Suprapubic skin (tissue), 4 donors: ENCODE data around the gene USP6. TPM values are rescaled to one million over a fixed set of nuclear protein-coding genes. Genes with fewer than 3 reads are reported as not detected.

Experiments
- DNase-seq, 2 donors: peaks; one replicate each; pipeline ENCODE4 v3.0.0-alpha.2; 2019; ENCODE audit warnings: low spot score in 2 of 2
- H3K27ac ChIP-seq: fragments of 200-600 bp; sonication (generic); one replicate; pipeline ENCODE4 v1.5.1; 2019
- H3K27me3 ChIP-seq: fragments of 200-600 bp; sonication (generic); one replicate; pipeline ENCODE4 v1.5.1; 2019
- H3K36me3 ChIP-seq: fragments of 200-600 bp; sonication (generic); one replicate; pipeline ENCODE4 v1.5.1; 2019
- H3K4me1 ChIP-seq: fragments of 200-600 bp; sonication (generic); one replicate; pipeline ENCODE4 v1.5.1; 2019
- H3K4me3 ChIP-seq: fragments of 200-600 bp; sonication (generic); one replicate; pipeline ENCODE4 v1.5.1; 2019; ENCODE audit warnings: mild to moderate bottlenecking
- H3K9me3 ChIP-seq: fragments of 200-600 bp; sonication (generic); one replicate; pipeline ENCODE4 v1.5.1; 2019
- CTCF ChIP-seq, 2 donors: fragments of 200-600 bp in 1 of 2; fragments of 450-650 bp in 1 of 2; sonication (generic) in 1 of 2; IDR thresholded peaks; one replicate each; pipeline ENCODE4 v1.5.1; 2016 to 2019; ENCODE audit warnings: antibody characterized with exemption in 2 of 2, mild to moderate bottlenecking in 1 of 2, moderate library complexity in 1 of 2
- EP300 ChIP-seq: sonication (generic); formaldehyde crosslinking; IDR thresholded peaks from one replicate; pipeline ENCODE4 v1.6.1; 2017; ENCODE audit warnings: antibody characterized with exemption
- POLR2A ChIP-seq, 2 donors: fragments of 450-650 bp; IDR thresholded peaks; one replicate each; pipeline ENCODE4 v1.6.1; 2017; ENCODE audit warnings: antibody characterized with exemption in 2 of 2, mild to moderate bottlenecking in 2 of 2, moderate library complexity in 2 of 2
- POLR2AphosphoS5 ChIP-seq, 3 donors: sonication (generic); formaldehyde crosslinking; IDR thresholded peaks; one replicate each; pipeline ENCODE4 v1.6.1; 2017; ENCODE audit warnings: antibody characterized with exemption in 3 of 3
- WGBS: methylation state at CpG from one replicate; pipeline ENCODE4 v1.1.5; 2018; 5-methylcytosine and 5-hydroxymethylcytosine counted together
- total RNA-seq, 4 donors: library from RNA; depleted of rRNA; stranded (reverse); fragments of >200 nt; gene quantifications; one replicate each; pipeline ENCODE4 v1.1.0, GENCODE V29; 2016

The USP6 gene
- total RNA-seq, 4 donors from 2014 or later: 0.16 to 1.4 (median 0.89) TPM; not detected in 1

- H3K9me3 ChIP-seq: peaks cover 33% of the 10 kb centered on the region
- peak overlapping the region; percentile 55 for H3K4me3 ChIP-seq
- 10% methylated on average over 34 of the region's 63 CpGs for WGBS
- H3K27me3 ChIP-seq: no peaks in the 10 kb centered on the region
- H3K4me1 ChIP-seq: peaks cover 8% of the 10 kb centered on the region
- DNase-seq: peak in 1 of 2 donors; percentile 84
- no peak for TF ChIP-seq CTCF (IDR thresholded peaks at IDR 0.05)
- no peak for TF ChIP-seq POLR2AphosphoS5 (IDR thresholded peaks at IDR 0.05)
- TF ChIP-seq EP300: no peak
- no peak for TF ChIP-seq POLR2A (IDR thresholded peaks at IDR 0.05)
- H3K36me3 ChIP-seq: peaks cover 5% of the 10 kb centered on the region
- peak overlapping the region; percentile 2 for H3K27ac ChIP-seq
These were observed 18.6 kb upstream of the USP6 start for GRCh38 chr17:5097101-5097834.

GRCh38 chr17:5099271-5099670 lies 16.6 kb upstream of the USP6 start:
- H3K27me3 ChIP-seq: no peaks in the 10 kb centered on the region
- DNase-seq: peak in 1 of 2 donors; percentile 16
- H3K9me3 ChIP-seq: peaks cover 15% of the 10 kb centered on the region
- TF ChIP-seq EP300 (no peak), POLR2A (IDR thresholded peaks at IDR 0.05) (no peak), POLR2AphosphoS5 (IDR thresholded peaks at IDR 0.05) (no peak), CTCF (IDR thresholded peaks at IDR 0.05) (no peak)
- no peak overlapping the region for H3K4me3 ChIP-seq
- WGBS: 57% methylated on average over 5 of the region's 5 CpGs
- H3K27ac ChIP-seq: no peak overlapping the region
- no peaks in the 10 kb centered on the region for H3K36me3 ChIP-seq
- H3K4me1 ChIP-seq: peaks cover 8% of the 10 kb centered on the region

DNA sequence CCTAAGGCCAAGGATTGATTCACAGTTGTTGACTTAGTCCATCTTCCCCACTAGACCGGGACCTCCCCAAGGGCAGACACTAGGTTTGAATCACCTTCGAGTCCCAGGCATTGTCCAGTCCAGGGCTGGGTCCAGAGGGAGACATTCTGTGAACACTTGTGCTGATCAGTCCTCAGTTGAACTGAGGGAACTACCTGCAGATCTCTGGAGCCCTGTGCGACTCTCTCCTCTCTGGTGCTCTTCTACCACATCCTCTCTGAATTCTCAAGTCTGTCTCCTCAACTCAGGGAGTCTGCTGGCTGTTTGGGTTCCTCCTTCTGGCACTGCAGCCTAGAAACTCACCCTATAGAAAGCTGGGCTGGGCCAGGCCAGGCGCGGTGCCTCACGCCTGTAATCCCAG lies 15.0 kb upstream of the USP6 start:
- no peak for TF ChIP-seq POLR2A (IDR thresholded peaks at IDR 0.05)
- no peak for TF ChIP-seq EP300
- TF ChIP-seq POLR2AphosphoS5 (IDR thresholded peaks at IDR 0.05): no peak
- TF ChIP-seq CTCF (IDR thresholded peaks at IDR 0.05): no peak
- H3K4me3 ChIP-seq: no peak overlapping the region

DNA sequence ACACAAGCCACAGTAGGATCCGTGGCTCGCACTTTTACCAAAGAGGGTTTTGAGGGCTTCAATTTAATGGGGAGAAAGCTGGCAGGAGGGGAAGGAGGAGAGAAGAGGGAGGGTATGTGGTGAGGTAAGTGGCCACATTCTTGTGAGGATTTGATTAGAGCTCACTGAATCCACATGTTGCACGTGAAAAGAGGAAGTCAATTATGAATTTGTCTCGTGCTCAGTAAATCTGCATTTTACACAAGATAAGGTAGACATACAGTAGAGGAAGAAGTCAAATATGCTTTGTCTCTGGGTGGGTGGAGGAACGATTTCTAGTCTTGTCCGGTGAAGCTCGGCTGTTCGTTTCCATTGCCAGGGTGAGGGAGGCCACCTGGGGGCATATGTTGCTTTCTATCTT lies 5.0 kb upstream of the USP6 start:
- no peaks in the 10 kb centered on the region for H3K9me3 ChIP-seq
- peak in 1 of 2 donors; percentile 31 for DNase-seq
- H3K27me3 ChIP-seq: peaks cover 16% of the 10 kb centered on the region
- no peak for TF ChIP-seq CTCF (IDR thresholded peaks at IDR 0.05)
- TF ChIP-seq POLR2AphosphoS5 (IDR thresholded peaks at IDR 0.05): no peak
- no peak for TF ChIP-seq POLR2A (IDR thresholded peaks at IDR 0.05)
- no peak for TF ChIP-seq EP300
- peak overlapping the region; percentile 88 for H3K4me3 ChIP-seq
- peaks cover 27% of the 10 kb centered on the region for H3K36me3 ChIP-seq
- 19% methylated on average over 8 of the region's 8 CpGs for WGBS
- H3K27ac ChIP-seq: no peak overlapping the region
- peaks cover 16% of the 10 kb centered on the region for H3K4me1 ChIP-seq

More for the DNA sequence above, 15.0 kb upstream of the USP6 start:
- Histone ChIP-seq H3K4me1 (peaks cover 8% of the 10 kb centered on the region), H3K36me3 (peaks cover 2% of the 10 kb centered on the region), H3K27me3 (no peaks in the 10 kb centered on the region), H3K9me3 (peaks cover 1% of the 10 kb centered on the region), H3K27ac (no peak overlapping the region)
- 86% methylated on average over 6 of the region's 6 CpGs for WGBS
- peak in 1 of 2 donors; percentile 14 for DNase-seq

DNA sequence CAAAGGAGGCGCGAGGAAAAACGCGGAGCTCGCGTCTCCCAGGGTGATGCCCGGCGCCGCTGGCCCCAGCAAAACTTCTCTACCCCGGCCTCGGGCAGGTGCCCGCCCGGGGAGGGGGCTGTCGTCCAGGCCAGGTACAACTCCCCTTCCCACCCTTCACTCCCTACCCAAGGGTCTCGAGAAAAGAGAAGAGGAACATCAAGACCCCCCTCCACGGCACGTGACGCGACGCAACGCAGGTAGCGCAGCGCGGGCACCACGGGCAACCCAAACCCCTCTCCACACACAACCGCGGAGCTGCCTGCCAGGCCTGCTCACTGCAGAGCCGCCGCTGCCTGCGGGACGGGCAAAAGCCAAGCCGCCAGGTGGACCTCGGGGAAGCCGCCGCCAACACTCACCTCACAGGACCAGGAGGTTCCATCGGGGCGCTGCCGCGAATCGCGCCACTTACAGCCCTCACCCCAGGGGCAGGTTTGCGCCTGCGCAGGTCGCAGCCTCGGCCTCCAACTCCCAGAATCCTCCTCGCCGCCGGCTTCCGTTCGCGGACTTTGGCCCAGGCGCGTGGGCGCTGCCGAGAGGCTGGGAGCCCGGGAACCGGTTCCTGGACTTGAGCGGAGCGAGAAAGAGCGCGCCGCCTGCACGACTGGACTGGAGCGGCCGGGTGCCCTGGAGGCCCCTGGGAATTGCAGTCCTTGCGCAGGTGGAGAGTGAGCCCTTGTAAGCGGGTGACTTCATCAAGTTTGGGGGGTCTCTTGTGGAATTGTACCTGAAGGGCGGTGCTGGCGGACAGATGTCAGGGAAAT lies 4.2 kb upstream of the USP6 start, which contains the start of gene ZNF232:
Gene ZNF232 (minus strand): TSS at position 477 of the 803 bp plus-strand sequence. CDS start 56 bp downstream, at position 421.
- peaks cover 19% of the 10 kb centered on the region for H3K4me1 ChIP-seq
- peaks cover 24% of the 10 kb centered on the region for H3K27me3 ChIP-seq
- no peaks in the 10 kb centered on the region for H3K9me3 ChIP-seq
- H3K27ac ChIP-seq: no peak within 1 kb of the TSS
- peaks cover 19% of the 10 kb centered on the region for H3K36me3 ChIP-seq
- TF ChIP-seq EP300 (no peak), POLR2A (IDR thresholded peaks at IDR 0.05) (no peak), POLR2AphosphoS5 (IDR thresholded peaks at IDR 0.05) (no peak), CTCF (IDR thresholded peaks at IDR 0.05) (no peak)
- WGBS: under 1% methylated on average over 32 of the region's 69 CpGs
- H3K4me3 ChIP-seq: peak within 1 kb of the TSS; percentile 88
- peak; percentile 94 to 95 for DNase-seq
